ENCODE results near the gene MITF.

The MITF gene

GRCh38 chr3:69998759-69999139 lies 259.5 kb downstream of the MITF start:
- TF ChIP-seq TAF1 (IDR thresholded peaks at IDR 0.05; ENCODE audit: borderline replicate concordance, low read depth, low read length), result no peak
- no peak for TF ChIP-seq POLR2AphosphoS5 (IDR thresholded peaks at IDR 0.05; ENCODE audit: low read depth, low read length)
- no peak for TF ChIP-seq POLR2A (IDR thresholded peaks at IDR 0.05; ENCODE audit: low read depth, low read length)
- FAIRE-seq, result no peak
- no peak for DNase-seq (ENCODE audit: insufficient read length)

GRCh38 chr3:69999140-70000027 lies 260.1 kb downstream of the MITF start, which contains the start of gene SAMMSON:
TSS of gene SAMMSON (plus strand) at chr3:69999733.
- no peak for FAIRE-seq
- TF ChIP-seq POLR2A (IDR thresholded peaks at IDR 0.05; ENCODE audit: low read depth, low read length), result no peak
- TF ChIP-seq TAF1 (IDR thresholded peaks at IDR 0.05; ENCODE audit: borderline replicate concordance, low read depth, low read length), result no peak
- TF ChIP-seq POLR2AphosphoS5 (IDR thresholded peaks at IDR 0.05; ENCODE audit: low read depth, low read length), result no peak
- no peak for DNase-seq (ENCODE audit: insufficient read length)

- TF ChIP-seq POLR2A (IDR thresholded peaks at IDR 0.05; ENCODE audit: low read depth, low read length), result no peak
- TF ChIP-seq POLR2AphosphoS5 (IDR thresholded peaks at IDR 0.05; ENCODE audit: low read depth, low read length), result no peak
- TF ChIP-seq TAF1 (IDR thresholded peaks at IDR 0.05; ENCODE audit: borderline replicate concordance, low read depth, low read length), result no peak
- DNase-seq (ENCODE audit: insufficient read length) (no peak), FAIRE-seq (no peak)
These were observed 260.8 kb downstream of the MITF start for GRCh38 chr3:70000028-70000410.

- FAIRE-seq (no peak), DNase-seq (ENCODE audit: insufficient read length) (no peak)
- no peak for TF ChIP-seq TAF1 (IDR thresholded peaks at IDR 0.05; ENCODE audit: borderline replicate concordance, low read depth, low read length)
- no peak for TF ChIP-seq POLR2A (IDR thresholded peaks at IDR 0.05; ENCODE audit: low read depth, low read length)
- TF ChIP-seq POLR2AphosphoS5 (IDR thresholded peaks at IDR 0.05; ENCODE audit: low read depth, low read length), result no peak
These were observed 261.4 kb downstream of the MITF start for GRCh38 chr3:70000563-70001081.

- TF ChIP-seq TAF1 (IDR thresholded peaks at IDR 0.05; ENCODE audit: borderline replicate concordance, low read depth, low read length), result no peak
- TF ChIP-seq POLR2A (IDR thresholded peaks at IDR 0.05; ENCODE audit: low read depth, low read length), result no peak
- no peak for TF ChIP-seq POLR2AphosphoS5 (IDR thresholded peaks at IDR 0.05; ENCODE audit: low read depth, low read length)
- DNase-seq (ENCODE audit: insufficient read length) (no peak), FAIRE-seq (no peak)
These were observed 263.9 kb downstream of the MITF start for GRCh38 chr3:70003119-70003518.

GRCh38 chr3:70006089-70006488 lies 266.8 kb downstream of the MITF start:
- no peak for DNase-seq (ENCODE audit: insufficient read length)
- TF ChIP-seq POLR2A (IDR thresholded peaks at IDR 0.05; ENCODE audit: low read depth, low read length) (no peak), TAF1 (IDR thresholded peaks at IDR 0.05; ENCODE audit: borderline replicate concordance, low read depth, low read length) (no peak), POLR2AphosphoS5 (IDR thresholded peaks at IDR 0.05; ENCODE audit: low read depth, low read length) (no peak)
- no peak for FAIRE-seq

GRCh38 chr3:70010346-70010745 lies 271.1 kb downstream of the MITF start:
- DNase-seq (ENCODE audit: insufficient read length) (no peak), FAIRE-seq (no peak)
- TF ChIP-seq POLR2AphosphoS5 (IDR thresholded peaks at IDR 0.05; ENCODE audit: low read depth, low read length), result no peak
- no peak for TF ChIP-seq POLR2A (IDR thresholded peaks at IDR 0.05; ENCODE audit: low read depth, low read length)
- TF ChIP-seq TAF1 (IDR thresholded peaks at IDR 0.05; ENCODE audit: borderline replicate concordance, low read depth, low read length), result no peak

- no peak for TF ChIP-seq POLR2A (IDR thresholded peaks at IDR 0.05; ENCODE audit: low read depth, low read length)
- TF ChIP-seq TAF1 (IDR thresholded peaks at IDR 0.05; ENCODE audit: borderline replicate concordance, low read depth, low read length), result no peak
- no peak for TF ChIP-seq POLR2AphosphoS5 (IDR thresholded peaks at IDR 0.05; ENCODE audit: low read depth, low read length)
- no peak for FAIRE-seq
These were observed 272.3 kb downstream of the MITF start for GRCh38 chr3:70011582-70011981.

More at GRCh38 chr3:70011582-70011981, 272.3 kb downstream of the MITF start:
- DNase-seq (ENCODE audit: insufficient read length), result no peak
